GM19468 (cell line): ENCODE results near the gene ID3.
"Not testable (repeated sequence)": the region's sequence is repeated elsewhere in the genome, so short reads cannot be mapped to it uniquely, and the experiment has no call there.

Experiments used
- ATAC-seq: cut with Tn5 transposase; IDR thresholded peaks from one replicate; pipeline ENCODE4 v1.9.1; 2021; ENCODE audit warnings: mild to moderate bottlenecking, moderate library complexity, moderate number of reproducible peaks; ENCODE audit not compliant: unreplicated experiment; ENCODE audit errors: extremely low read depth

Gene ID3

GRCh38 chr1:23590058-23590783 is 30.9 kb upstream of the ID3 start:
- no peak for ATAC-seq

GRCh38 chr1:23589585-23589986 is 30.3 kb upstream of the ID3 start:
- no peak for ATAC-seq

DNA sequence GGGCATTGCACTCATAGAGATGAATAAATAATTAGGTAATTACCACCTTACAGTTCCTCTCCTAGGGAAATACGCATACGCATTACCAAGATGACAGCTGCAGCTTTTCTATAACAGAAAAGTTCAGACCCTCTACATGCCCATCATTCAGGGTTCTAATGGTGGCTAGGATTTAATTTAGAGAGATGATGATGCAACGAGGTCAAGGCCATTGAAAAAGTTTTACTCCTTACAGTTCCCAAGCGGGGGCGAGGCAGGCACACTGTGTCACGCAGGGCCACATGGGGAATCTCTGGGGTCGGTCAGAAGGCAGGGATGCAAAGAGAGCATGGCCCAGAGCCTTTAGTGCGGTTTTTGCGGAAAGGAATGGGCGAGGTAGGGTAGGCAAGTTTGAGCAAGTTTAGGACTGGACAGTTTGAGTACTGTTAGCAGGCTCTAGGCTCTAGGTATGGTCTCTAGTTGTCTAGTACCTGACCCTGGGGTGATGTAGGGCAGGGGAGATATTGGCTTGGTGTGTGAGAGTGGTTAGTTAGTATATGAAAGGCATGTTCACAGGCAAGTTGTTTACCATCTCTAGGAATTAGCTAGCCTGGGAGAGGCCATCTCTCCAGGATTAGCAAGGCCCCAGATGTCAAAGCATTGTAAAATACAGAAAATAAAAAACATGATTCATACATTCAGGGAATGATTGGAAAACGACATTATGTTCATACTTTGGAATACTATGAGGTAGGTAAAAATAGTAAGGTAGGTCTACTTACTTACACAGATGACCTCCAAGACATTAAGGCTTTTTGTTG is 29.6 kb upstream of the ID3 start:
- no peak for ATAC-seq

- ATAC-seq, result no peak
These were observed 26.2 kb upstream of the ID3 start for GRCh38 chr1:23585321-23586022.

DNA sequence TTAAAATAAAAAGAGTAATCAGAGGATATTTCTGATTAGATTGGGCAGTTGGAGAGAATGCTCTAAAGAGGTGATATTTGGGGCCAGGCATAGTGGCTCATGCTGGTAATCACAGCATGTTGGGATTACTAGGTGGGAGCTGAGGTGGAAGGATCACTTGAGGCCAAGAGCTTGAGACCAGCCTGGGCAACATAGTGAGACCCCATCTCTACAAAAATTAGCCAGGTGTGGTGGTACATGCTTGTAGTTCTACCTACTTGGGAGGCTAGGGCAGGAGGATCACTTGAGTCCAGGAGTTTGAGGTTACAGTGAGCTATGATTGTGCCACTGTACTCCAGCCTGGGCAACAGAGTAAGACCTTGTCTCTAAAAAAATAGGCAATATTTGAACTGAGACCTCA is 24.4 kb upstream of the ID3 start:
- not testable (repeated sequence) for ATAC-seq

- ATAC-seq, result no peak
These were observed 23.5 kb upstream of the ID3 start for GRCh38 chr1:23582820-23583219.

DNA sequence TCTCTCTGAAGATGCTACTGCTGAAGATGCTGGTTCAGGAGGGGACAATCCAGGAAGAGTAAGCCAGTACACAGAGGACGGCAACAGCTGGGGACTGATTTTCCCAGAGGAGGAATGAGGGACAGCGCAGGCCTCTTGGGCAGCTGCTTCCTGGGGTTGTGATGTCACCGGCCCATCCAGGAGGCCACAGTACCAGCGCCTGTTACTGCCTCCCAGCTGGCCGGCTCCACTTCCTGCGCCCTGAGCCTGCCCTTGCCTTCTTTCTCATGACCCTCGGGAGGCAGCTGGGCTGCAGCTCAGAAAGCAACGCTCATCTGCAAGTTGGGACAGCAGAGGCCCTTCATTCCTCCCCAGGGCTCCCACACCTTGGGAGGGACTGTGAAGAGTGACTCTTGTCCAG is 21.9 kb upstream of the ID3 start:
- ATAC-seq, result no peak

DNA sequence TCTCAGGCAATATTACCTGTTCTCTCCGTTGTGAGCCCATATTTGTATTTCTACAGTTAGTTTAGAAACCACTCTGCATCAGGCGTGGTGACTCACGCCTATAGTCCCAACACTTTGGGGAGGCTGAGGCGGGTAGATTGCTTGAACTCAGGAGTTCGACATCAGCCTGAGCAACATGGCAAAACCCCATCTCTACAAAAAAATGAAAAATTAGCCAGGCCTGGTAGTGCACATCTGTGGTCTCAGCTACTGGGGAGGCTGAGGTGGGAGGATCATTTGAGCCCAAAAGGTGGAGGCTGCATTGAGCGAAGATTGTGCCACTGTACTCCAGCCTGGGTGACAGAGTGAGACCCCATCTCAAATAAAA is 19.7 kb upstream of the ID3 start:
- ATAC-seq, result no peak

DNA sequence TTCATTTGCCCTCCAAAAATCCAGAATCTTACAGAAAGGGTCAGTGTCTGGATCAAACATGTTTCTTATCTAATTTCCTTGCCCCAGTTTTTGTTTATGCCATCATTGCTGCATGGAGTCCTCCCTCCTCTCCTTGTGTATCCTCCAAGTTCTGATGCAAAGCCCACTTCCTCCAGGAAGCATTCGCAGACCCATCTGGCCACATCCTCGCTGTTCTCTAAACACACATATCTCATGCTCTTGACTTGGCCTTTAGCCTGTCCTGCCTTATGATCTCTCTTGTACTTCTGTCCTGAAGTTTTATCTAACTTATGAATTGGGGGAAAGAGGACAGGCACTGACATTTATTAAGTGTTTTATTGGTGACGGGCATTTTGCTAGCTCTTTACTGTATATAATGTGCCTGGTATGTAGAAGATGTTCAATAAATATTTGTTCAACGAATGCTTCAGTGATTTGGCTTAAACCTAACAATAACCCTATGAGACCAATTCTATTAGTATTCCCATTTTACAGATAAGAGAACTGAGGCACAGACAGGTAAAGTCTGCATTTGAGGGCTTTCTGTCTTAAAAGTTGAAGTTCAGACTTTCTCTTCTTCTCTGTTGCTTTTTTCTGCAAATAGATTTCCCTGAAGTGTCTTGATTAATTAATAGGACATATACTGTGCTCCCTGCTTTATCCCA is 19.2 kb upstream of the ID3 start:
- ATAC-seq, result no peak

DNA sequence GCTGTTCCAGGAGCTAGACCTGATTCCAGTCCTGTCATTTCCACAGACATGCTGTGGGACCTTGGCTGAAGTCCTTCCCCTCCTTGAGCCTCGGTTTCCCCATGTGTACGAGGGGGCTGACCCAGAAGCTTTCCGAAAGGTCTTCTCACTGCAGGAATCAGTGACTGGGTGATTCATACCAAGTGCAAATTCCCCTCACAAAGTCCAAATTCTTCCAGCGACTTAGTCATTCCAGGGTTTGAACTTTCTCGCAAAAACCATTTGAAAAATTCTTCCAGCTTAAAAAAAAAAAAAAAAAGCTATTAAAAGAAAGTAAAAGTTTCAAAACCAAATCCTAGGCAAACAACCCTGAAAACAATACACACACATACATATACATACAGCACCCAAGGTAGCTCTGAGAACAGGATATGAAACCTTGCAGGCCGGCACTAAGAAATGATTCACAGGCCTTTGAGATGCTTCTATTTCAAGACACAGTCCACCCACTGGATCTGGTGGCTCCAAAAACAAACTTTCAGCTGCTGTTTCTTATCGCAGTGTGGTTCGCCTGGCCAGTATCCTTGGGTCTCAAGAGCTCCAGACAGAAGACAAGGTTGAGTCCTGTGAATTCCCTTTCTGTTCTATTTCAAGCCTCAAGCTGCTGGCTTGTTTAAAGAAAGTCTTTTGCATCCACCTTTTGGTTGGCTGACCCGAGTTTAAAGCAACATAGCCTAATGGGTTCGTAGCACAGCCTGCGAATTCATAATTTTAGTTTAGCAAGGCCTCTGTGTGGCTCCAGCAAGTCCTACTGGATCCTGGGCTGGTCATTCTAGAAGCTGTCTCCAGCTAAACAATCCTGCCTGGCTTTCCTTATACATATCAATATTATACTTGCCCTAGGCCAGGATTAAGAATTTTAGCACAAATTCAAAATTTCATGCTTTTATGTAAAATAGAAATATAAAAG is 18.0 kb upstream of the ID3 start:
- peak; percentile 36 for ATAC-seq

- no peak for ATAC-seq
These were observed 17.2 kb upstream of the ID3 start for GRCh38 chr1:23576338-23577055.

- ATAC-seq, result no peak
These were observed 16.0 kb upstream of the ID3 start for GRCh38 chr1:23575226-23575810.

- ATAC-seq, result no peak
These were observed 15.0 kb upstream of the ID3 start for GRCh38 chr1:23574265-23574754.

GRCh38 chr1:23573574-23574182 is 14.4 kb upstream of the ID3 start:
- ATAC-seq, result no peak

- ATAC-seq, result no peak
These were observed 12.2 kb upstream of the ID3 start for GRCh38 chr1:23571465-23571864.

GRCh38 chr1:23570001-23570691 is 10.8 kb upstream of the ID3 start:
- ATAC-seq, result no peak

DNA sequence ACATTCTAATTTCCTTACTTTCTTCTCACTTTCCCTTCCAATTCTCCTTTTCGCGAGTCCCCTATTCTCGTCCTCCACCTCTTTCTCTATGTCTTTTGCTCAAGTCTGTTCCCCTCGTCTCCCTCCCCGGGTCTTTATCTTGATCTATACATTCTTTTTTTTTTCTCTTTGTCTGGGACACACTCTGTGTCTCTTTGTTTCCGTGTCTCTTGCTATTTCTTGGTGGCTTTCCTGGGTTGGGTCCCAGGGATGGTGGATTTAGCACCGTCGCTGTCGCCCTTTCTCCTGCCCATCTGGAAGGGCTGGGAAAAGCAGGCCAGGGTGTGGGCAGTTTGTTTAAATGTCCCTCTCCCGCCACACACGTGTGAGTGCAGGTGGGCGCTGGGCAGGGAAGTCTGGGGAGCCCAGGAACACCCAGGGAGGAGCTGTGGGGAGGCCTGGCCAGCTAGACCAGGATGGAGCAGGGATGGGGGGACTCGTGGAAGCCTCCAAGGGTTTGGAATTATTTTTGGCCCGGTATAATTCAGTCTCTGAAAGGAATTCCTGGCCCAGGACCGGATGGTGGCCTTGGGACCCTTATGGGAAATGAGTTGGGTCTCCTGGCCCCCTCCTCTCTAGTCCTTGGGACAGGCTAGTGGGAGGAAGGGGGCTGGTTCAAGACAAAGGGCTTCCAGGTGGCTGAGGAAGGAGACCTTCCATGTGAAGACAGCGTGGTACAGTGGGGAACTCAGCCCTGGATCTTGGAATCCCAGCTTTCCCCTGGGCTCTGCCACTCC is 9.5 kb upstream of the ID3 start:
- no peak for ATAC-seq
